ENCODE data around the gene CFAP161. TPM values are rescaled to one million over a fixed set of nuclear protein-coding genes. Genes with fewer than 3 reads are reported as not detected.

CFAP161 gene
- total and polyA plus RNA-seq, 9 of the 15 experiments (the other 6 are each of a cell fraction or from before 2014, with no cell fraction given): 25.8 to 83.3 (median 75.6) TPM

DNA sequence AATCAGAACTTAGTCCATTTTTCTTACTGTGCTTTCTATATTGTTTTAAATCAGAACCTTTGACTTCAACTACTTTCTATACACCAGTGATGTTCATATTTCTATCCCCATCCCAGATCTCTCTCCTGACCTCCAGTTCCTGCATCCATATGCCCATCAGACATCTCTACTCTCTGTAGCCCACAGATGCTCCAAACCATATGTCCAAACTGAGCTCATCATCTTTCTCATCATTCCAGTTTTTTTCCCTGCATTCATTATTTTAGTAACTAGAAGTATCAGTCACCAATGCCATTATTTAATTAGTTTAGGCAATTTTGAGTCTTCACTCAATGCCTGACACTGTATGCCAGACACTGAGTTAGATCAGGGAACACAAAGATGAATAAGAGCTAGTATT lies 37.2 kb downstream of the CFAP161 start (continued):
- TF ChIP-seq, protein P1, sequence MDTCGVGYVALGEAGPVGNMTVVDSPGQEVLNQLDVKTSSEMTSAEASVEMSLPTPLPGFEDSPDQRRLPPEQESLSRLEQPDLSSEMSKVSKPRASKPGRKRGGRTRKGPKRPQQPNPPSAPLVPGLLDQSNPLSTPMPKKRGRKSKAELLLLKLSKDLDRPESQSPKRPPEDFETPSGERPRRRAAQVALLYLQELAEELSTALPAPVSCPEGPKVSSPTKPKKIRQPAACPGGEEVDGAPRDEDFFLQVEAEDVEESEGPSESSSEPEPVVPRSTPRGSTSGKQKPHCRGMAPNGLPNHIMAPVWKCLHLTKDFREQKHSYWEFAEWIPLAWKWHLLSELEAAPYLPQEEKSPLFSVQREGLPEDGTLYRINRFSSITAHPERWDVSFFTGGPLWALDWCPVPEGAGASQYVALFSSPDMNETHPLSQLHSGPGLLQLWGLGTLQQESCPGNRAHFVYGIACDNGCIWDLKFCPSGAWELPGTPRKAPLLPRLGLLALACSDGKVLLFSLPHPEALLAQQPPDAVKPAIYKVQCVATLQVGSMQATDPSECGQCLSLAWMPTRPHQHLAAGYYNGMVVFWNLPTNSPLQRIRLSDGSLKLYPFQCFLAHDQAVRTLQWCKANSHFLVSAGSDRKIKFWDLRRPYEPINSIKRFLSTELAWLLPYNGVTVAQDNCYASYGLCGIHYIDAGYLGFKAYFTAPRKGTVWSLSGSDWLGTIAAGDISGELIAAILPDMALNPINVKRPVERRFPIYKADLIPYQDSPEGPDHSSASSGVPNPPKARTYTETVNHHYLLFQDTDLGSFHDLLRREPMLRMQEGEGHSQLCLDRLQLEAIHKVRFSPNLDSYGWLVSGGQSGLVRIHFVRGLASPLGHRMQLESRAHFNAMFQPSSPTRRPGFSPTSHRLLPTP (IDR thresholded peaks at IDR 0.05; ENCODE audit: borderline replicate concordance, extremely low read depth, insufficient read length): no peak
- TF ChIP-seq, protein P2, sequence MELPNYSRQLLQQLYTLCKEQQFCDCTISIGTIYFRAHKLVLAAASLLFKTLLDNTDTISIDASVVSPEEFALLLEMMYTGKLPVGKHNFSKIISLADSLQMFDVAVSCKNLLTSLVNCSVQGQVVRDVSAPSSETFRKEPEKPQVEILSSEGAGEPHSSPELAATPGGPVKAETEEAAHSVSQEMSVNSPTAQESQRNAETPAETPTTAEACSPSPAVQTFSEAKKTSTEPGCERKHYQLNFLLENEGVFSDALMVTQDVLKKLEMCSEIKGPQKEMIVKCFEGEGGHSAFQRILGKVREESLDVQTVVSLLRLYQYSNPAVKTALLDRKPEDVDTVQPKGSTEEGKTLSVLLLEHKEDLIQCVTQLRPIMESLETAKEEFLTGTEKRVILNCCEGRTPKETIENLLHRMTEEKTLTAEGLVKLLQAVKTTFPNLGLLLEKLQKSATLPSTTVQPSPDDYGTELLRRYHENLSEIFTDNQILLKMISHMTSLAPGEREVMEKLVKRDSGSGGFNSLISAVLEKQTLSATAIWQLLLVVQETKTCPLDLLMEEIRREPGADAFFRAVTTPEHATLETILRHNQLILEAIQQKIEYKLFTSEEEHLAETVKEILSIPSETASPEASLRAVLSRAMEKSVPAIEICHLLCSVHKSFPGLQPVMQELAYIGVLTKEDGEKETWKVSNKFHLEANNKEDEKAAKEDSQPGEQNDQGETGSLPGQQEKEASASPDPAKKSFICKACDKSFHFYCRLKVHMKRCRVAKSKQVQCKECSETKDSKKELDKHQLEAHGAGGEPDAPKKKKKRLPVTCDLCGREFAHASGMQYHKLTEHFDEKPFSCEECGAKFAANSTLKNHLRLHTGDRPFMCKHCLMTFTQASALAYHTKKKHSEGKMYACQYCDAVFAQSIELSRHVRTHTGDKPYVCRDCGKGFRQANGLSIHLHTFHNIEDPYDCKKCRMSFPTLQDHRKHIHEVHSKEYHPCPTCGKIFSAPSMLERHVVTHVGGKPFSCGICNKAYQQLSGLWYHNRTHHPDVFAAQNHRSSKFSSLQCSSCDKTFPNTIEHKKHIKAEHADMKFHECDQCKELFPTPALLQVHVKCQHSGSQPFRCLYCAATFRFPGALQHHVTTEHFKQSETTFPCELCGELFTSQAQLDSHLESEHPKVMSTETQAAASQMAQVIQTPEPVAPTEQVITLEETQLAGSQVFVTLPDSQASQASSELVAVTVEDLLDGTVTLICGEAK (IDR thresholded peaks at IDR 0.05): no peak
- TF ChIP-seq, protein P2 (CRISPR knock-in tag; IDR thresholded peaks at IDR 0.05): no peak
- TF ChIP-seq CBFB (CRISPR knock-in tag; IDR thresholded peaks at IDR 0.05) (no peak), ZC3H8 (IDR thresholded peaks at IDR 0.05) (no peak), ZNF79 (CRISPR knock-in tag; IDR thresholded peaks at IDR 0.05; ENCODE audit: low read depth) (no peak), SP1 (CRISPR knock-in tag; IDR thresholded peaks at IDR 0.05) (no peak)
